ENCODE data around the gene KREMEN1. TPM values are rescaled to one million over a fixed set of nuclear protein-coding genes. Genes with fewer than 3 reads are reported as not detected.

The KREMEN1 gene
- total and polyA plus RNA-seq, 2 experiments from 2014 or later: 7.5 to 10.5 TPM

- Histone ChIP-seq H3K4me1 (ENCODE audit: insufficient read depth) (peaks cover 10% of the 10 kb centered on the region), H3K36me3 (replicated peaks; ENCODE audit: insufficient read depth, low read depth) (no peaks in the 10 kb centered on the region), H4K20me1 (ENCODE audit: insufficient read depth, poor library complexity, severe bottlenecking) (no peaks in the 10 kb centered on the region), H3K9me3 (ENCODE audit: low read depth) (no peaks in the 10 kb centered on the region), H3K9me2 (replicated peaks; ENCODE audit: insufficient read depth) (no peaks in the 10 kb centered on the region), H3K27ac (no peak overlapping the region), H3K4me3 (no peak overlapping the region), H2AFZ (no peak overlapping the region), H3K79me2 (no peaks in the 10 kb centered on the region), H3K4me2 (no peak overlapping the region), H3K27me3 (no peaks in the 10 kb centered on the region)
- peak; percentile 46 for DNase-seq (ENCODE audit: low spot score)
- no peak for TF ChIP-seq CTCF (IDR thresholded peaks at IDR 0.05; ENCODE audit: poor library complexity)
- no peak for TF ChIP-seq EZH2 (IDR thresholded peaks at IDR 0.05; ENCODE audit: borderline replicate concordance)
- TF ChIP-seq EZH2phosphoT487 (IDR thresholded peaks at IDR 0.05; ENCODE audit: low read depth, severe bottlenecking, unreplicated experiment): no peak
- 80% methylated on average over 11 of the region's 14 CpGs for WGBS (ENCODE audit: low lambda C conversion rate, missing lambda C conversion rate)
Measured at GRCh38 chr22:29216873-29217666, 144.2 kb downstream of the KREMEN1 start.

Small RNA genes within 50 kb of the gene (small RNA-seq; reads per million reads assigned to genes)
- not detected for gene RNU6-1219P
- gene RNU6-810P: not detected

Other genes starting within 250 kb of the KREMEN1 start
- 7.9 and 8.9 TPM in 2 replicates for gene ZNRF3, start 189.5 kb upstream of the KREMEN1 start, total RNA-seq
- 12.8 and 14.7 TPM in 2 replicates for gene ZNRF3, start 189.5 kb upstream of the KREMEN1 start, polyA plus RNA-seq
- gene C22orf31, start 11.2 kb upstream of the KREMEN1 start, total RNA-seq: not detected in 2 replicates
- 0.16 TPM in 1 of 2 replicates, not detected in the other for gene C22orf31, start 11.2 kb upstream of the KREMEN1 start, polyA plus RNA-seq
- gene EMID1, start 132.9 kb downstream of the KREMEN1 start, total RNA-seq: 11.5 and 12.6 TPM in 2 replicates
- gene EMID1, start 132.9 kb downstream of the KREMEN1 start, polyA plus RNA-seq: 14.7 and 15.0 TPM in 2 replicates
- 25.8 and 27.2 TPM in 2 replicates for gene RHBDD3, start 194.9 kb downstream of the KREMEN1 start, total RNA-seq
- 46.7 and 58.1 TPM in 2 replicates for gene RHBDD3, start 194.9 kb downstream of the KREMEN1 start, polyA plus RNA-seq
- gene EWSR1, start 195.2 kb downstream of the KREMEN1 start, total RNA-seq: 161 TPM in 2 replicates
- gene EWSR1, start 195.2 kb downstream of the KREMEN1 start, polyA plus RNA-seq: 269 and 315 TPM in 2 replicates
- gene GAS2L1, start 233.6 kb downstream of the KREMEN1 start, total RNA-seq: 10.4 and 11.7 TPM in 2 replicates
- gene GAS2L1, start 233.6 kb downstream of the KREMEN1 start, polyA plus RNA-seq: 34.0 and 46.0 TPM in 2 replicates
- 0.33 and 1.7 TPM in 2 replicates for gene RASL10A, start 242.7 kb downstream of the KREMEN1 start, total RNA-seq
- gene RASL10A, start 242.7 kb downstream of the KREMEN1 start, polyA plus RNA-seq: 5.3 and 6.3 TPM in 2 replicates